Measurements from ENCODE around the gene ABCA7. TPM values are rescaled to one million over a fixed set of nuclear protein-coding genes. Genes with fewer than 3 reads are reported as not detected.
A peak's percentile ranks its signal among the peaks of the same experiment; 100 is the strongest.

ABCA7 gene
- total RNA-seq, 1 experiment from 2014 or later: 40.3 TPM

GRCh38 chr19:1039646-1040475 is at the start of gene ABCA7 (continued):
- TF ChIP-seq TEAD4 (CRISPR knock-in tag; IDR thresholded peaks at IDR 0.05) (no peak), NFYB (CRISPR knock-in tag; conservative IDR thresholded peaks at IDR 0.05; ENCODE audit: low read depth) (peak; percentile 99), ATF2 (CRISPR knock-in tag; IDR thresholded peaks at IDR 0.05; ENCODE audit: borderline replicate concordance, low read depth) (no peak), FOXK1 (CRISPR knock-in tag; IDR thresholded peaks at IDR 0.05) (peak; percentile 79; the same call in 1 of the 2 replicates), MYBL2 (CRISPR knock-in tag; IDR thresholded peaks at IDR 0.05) (no peak), ZNF423 (CRISPR knock-in tag; IDR thresholded peaks at IDR 0.05) (no peak), FOXJ3 (CRISPR knock-in tag; IDR thresholded peaks at IDR 0.05; ENCODE audit: borderline replicate concordance) (no peak), FOXP1 (CRISPR knock-in tag; IDR thresholded peaks at IDR 0.05; ENCODE audit: borderline replicate concordance) (0 out of 2 replicates have a peak, but pooled peaks have one; percentile 43), ZNF416 (CRISPR knock-in tag; IDR thresholded peaks at IDR 0.05) (peak; percentile 8), ATF3 (CRISPR knock-in tag; conservative IDR thresholded peaks at IDR 0.05) (no peak), ZNF425 (CRISPR knock-in tag; conservative IDR thresholded peaks at IDR 0.05) (peak; percentile 45; the same call in 1 of the 2 replicates), ZMAT4 (CRISPR knock-in tag; IDR thresholded peaks at IDR 0.05) (0 out of 2 replicates have a peak, but pooled peaks have one; percentile 2), ZNF317 (CRISPR knock-in tag; IDR thresholded peaks at IDR 0.05; ENCODE audit: borderline replicate concordance, low read depth) (no peak), GRHL2 (CRISPR knock-in tag; IDR thresholded peaks at IDR 0.05; ENCODE audit: insufficient replicate concordance, severe bottlenecking) (no peak), CBFB (CRISPR knock-in tag; IDR thresholded peaks at IDR 0.05; ENCODE audit: low read depth) (no peak), ZNF263 (CRISPR knock-in tag; IDR thresholded peaks at IDR 0.05; ENCODE audit: low read depth) (no peak), NFATC4 (CRISPR knock-in tag; IDR thresholded peaks at IDR 0.05) (peak; percentile 91), PRRX2 (CRISPR knock-in tag; IDR thresholded peaks at IDR 0.05) (peak; percentile 90), ETV6 (CRISPR knock-in tag; IDR thresholded peaks at IDR 0.05) (peak; percentile 29; the same call in 1 of the 2 replicates), NR2C2 (CRISPR knock-in tag; IDR thresholded peaks at IDR 0.05) (no peak), EMX1 (CRISPR knock-in tag; IDR thresholded peaks at IDR 0.05) (peak; percentile 92), SMAD4 (CRISPR knock-in tag; IDR thresholded peaks at IDR 0.05) (no peak), CREB1 (CRISPR knock-in tag; IDR thresholded peaks at IDR 0.05) (no peak; the same call in 1 of the 2 replicates), TEAD1 (CRISPR knock-in tag; IDR thresholded peaks at IDR 0.05) (peak; percentile 13; the same call in 1 of the 2 replicates)
- TF ChIP-seq, protein P1, sequence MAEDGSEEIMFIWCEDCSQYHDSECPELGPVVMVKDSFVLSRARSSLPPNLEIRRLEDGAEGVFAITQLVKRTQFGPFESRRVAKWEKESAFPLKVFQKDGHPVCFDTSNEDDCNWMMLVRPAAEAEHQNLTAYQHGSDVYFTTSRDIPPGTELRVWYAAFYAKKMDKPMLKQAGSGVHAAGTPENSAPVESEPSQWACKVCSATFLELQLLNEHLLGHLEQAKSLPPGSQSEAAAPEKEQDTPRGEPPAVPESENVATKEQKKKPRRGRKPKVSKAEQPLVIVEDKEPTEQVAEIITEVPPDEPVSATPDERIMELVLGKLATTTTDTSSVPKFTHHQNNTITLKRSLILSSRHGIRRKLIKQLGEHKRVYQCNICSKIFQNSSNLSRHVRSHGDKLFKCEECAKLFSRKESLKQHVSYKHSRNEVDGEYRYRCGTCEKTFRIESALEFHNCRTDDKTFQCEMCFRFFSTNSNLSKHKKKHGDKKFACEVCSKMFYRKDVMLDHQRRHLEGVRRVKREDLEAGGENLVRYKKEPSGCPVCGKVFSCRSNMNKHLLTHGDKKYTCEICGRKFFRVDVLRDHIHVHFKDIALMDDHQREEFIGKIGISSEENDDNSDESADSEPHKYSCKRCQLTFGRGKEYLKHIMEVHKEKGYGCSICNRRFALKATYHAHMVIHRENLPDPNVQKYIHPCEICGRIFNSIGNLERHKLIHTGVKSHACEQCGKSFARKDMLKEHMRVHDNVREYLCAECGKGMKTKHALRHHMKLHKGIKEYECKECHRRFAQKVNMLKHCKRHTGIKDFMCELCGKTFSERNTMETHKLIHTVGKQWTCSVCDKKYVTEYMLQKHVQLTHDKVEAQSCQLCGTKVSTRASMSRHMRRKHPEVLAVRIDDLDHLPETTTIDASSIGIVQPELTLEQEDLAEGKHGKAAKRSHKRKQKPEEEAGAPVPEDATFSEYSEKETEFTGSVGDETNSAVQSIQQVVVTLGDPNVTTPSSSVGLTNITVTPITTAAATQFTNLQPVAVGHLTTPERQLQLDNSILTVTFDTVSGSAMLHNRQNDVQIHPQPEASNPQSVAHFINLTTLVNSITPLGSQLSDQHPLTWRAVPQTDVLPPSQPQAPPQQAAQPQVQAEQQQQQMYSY (CRISPR knock-in tag; IDR thresholded peaks at IDR 0.05): no peak
- TF ChIP-seq, protein P2, sequence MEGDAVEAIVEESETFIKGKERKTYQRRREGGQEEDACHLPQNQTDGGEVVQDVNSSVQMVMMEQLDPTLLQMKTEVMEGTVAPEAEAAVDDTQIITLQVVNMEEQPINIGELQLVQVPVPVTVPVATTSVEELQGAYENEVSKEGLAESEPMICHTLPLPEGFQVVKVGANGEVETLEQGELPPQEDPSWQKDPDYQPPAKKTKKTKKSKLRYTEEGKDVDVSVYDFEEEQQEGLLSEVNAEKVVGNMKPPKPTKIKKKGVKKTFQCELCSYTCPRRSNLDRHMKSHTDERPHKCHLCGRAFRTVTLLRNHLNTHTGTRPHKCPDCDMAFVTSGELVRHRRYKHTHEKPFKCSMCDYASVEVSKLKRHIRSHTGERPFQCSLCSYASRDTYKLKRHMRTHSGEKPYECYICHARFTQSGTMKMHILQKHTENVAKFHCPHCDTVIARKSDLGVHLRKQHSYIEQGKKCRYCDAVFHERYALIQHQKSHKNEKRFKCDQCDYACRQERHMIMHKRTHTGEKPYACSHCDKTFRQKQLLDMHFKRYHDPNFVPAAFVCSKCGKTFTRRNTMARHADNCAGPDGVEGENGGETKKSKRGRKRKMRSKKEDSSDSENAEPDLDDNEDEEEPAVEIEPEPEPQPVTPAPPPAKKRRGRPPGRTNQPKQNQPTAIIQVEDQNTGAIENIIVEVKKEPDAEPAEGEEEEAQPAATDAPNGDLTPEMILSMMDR (IDR thresholded peaks at IDR 0.05): no peak
- TF ChIP-seq, protein P3, sequence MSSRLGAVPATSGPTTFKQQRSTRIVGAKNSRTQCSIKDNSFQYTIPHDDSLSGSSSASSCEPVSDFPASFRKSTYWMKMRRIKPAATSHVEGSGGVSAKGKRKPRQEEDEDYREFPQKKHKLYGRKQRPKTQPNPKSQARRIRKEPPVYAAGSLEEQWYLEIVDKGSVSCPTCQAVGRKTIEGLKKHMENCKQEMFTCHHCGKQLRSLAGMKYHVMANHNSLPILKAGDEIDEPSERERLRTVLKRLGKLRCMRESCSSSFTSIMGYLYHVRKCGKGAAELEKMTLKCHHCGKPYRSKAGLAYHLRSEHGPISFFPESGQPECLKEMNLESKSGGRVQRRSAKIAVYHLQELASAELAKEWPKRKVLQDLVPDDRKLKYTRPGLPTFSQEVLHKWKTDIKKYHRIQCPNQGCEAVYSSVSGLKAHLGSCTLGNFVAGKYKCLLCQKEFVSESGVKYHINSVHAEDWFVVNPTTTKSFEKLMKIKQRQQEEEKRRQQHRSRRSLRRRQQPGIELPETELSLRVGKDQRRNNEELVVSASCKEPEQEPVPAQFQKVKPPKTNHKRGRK (CRISPR knock-in tag; IDR thresholded peaks at IDR 0.05; ENCODE audit: borderline replicate concordance): no peak
- TF ChIP-seq, protein P4, sequence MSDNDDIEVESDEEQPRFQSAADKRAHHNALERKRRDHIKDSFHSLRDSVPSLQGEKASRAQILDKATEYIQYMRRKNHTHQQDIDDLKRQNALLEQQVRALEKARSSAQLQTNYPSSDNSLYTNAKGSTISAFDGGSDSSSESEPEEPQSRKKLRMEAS (CRISPR knock-in tag; IDR thresholded peaks at IDR 0.05): peak; percentile 41
